IPS-NIHi7 (cell line): ENCODE data around the gene CIAO3.
"Not testable (repeated sequence)": the region's sequence is repeated elsewhere in the genome, so short reads cannot be mapped to it uniquely, and the experiment has no call there.

Source experiments
- DNase-seq: peaks from one replicate; pipeline ENCODE4 v3.0.0; 2012; ENCODE audit warnings: mixed read lengths; ENCODE audit errors: extremely low spot score

Gene CIAO3

DNA sequence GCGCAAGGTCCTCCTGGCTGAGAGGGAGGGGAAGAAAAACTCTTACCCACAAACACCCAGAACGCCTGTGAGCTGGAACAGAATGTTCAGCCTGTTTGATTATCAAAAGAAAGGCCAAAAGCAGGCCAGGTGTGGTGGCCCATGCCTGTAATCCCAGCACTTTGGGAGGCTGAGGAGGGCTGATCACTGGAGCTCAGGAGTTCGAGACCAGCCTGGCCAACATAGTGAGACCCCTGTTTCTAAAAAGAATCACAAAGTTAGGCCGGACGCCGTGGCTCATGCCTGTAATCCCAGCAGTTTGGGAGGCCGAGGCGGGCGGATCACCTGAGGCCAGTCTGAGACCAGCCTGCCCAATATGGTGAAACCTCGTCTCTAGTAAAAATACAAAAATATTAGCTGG lies 35.5 kb upstream of the CIAO3 start:
- not testable (repeated sequence) for DNase-seq

DNA sequence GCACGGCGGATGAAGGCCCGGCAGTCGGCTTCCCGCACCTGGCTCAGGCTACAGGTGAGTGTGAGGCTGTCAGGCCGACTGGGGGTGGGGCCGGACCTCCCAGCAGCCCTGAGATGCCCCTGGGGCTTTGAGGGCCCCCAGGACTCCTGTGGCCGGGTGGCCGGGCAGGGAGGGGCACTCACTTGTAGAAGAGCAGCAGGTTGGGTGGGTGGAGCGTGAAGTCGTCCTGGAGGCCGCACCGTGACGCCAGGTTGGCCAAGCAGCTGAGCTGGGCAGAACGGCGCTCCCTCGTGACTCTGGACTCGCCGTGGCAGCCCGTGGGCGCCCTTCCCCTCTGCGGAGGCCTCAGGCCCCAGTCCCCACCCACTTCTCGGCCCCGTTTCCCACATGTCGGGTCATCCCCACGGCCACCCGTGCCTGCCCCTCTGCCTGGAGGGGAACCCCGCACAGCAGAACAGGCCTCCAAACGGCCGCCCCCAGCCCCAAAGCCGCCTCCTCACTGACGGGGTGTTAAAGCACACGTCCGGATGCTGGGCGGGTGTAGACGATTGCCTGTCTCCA lies 34.5 kb upstream of the CIAO3 start:
- no peak for DNase-seq

DNA sequence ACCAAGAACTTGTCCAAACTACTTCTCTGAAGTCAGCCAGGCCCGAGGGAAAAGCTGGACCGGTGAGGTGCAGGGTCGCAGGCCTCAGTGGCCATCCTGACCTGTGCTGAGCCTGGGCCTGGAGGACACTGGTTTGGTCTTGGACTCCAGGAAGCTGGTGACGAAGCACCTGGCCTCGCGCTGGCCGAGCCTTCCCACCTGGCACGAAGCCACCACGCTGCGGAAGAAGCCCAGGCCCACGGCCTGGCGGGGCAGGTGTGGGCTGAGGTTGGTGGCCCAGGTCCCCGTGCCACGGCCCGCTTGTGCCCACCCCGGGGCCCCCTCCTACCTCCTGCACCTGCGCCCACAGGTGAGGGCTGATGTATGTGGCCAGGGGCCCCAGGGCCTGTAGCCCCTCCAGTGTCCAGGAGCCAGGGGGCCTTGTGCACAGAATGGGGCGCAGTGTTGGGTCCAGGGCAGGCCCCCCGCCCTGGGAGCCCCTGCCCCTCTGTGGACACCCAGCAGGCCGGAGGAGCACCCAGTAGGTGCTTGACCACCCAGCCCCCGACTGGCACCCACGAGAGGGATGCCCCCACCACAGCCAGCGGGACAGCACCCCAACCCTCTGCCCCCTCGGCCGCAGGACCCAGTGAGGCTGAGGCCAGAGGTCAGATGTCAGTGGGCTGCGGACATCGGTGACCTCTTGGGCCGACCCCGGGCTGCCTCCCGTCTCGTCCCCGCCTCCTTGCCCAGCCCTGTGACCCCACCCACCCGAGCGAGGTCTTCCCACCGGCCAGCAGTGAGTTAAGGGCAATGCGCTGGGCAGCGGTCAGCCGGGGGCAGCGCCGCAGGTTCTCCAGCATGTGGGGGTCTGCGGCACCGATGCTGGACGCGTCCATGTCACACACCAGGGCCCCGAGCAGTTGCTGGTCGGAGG lies 33.5 kb upstream of the CIAO3 start:
- DNase-seq = no peak

DNA sequence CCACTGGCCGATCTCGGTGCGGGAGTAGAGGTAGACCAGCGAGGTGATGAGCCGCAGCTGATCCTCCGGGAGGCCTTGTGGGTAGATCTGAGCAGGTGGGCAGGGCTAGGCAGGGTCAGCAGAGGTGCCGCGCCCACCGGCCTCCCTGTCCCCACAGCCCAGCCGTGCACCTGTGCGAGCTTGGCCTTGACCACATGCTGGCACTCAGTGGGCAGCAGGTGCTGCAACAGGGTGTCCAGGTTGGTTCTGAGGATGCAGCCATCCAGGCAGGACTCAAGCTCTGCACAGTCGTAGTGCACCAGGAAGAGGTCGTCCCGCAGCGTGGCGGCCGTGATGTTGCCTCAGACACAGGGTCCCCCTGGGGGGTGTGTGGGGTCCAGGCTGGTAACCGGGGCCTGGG lies 32.2 kb upstream of the CIAO3 start:
- DNase-seq = no peak

DNA sequence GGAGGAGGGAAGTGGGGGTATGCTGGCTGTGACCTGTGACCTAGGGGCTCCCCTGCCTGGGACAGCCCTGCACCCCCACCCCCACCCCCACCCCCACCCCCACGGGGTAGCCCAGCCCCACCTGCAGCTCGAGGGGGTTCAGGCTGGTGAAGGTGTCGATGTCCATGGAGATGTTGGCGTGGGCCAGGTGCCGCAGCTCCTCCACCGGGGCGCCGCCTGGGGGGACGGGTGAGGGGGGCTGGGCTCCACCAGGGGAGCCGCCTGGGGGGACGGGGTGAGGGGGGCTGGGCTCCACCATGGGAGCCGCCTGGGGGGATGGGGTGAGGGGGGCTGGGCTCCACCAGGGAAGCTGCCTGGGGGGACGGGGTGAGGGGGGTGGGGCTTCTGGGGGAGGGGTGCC lies 29.6 kb upstream of the CIAO3 start:
- DNase-seq = no peak

DNA sequence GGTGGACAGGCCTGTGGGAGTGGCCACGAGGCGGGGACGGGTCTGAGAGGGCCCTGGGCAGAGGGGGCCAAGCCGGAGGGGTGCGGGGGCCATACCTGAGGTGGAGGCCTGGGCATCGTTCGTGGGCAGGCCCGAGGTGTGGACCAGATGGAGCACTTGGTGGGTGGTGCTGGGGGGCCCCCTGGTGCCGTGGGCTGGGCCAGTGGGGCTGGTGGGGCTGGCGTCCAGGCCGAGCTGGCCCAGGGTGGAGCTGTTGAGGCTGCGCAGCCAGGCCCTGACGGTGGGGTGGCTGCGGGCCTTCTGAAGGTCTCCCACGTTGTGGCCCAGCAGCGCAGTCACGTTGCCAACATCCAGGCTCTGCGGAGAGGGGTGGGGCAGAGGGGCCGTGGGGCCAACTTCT lies 29.1 kb upstream of the CIAO3 start:
- no peak for DNase-seq

DNA sequence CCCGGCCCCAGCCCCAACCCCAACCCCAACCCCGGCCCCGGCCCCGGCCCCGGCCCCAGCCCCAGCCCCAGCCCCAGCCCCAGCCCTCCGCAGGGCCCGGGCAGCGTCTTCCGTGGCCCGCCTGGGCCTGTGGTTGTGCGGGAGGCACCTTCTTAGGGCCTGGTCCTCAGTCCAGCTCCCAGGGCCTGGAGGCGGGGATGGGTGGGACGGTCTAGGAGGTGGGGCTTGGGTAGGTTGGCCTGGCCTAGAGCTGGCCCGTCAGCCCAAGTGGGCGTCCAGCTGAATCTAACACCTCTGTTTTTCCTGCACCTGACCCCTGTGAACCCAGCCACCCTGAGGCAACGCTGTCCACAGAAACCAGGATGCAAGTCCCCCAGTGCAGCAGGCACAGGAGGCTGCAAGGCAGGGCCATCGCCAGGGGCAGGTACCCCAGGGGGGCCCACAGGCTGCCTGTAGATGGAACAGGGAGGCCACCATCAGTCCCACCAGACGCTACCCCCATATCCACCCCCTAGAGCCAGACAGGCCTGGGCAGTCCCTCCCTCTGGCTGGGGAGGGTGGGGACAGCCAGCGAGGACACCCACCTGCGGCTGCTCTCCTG lies 28.5 kb upstream of the CIAO3 start:
- no peak for DNase-seq

DNA sequence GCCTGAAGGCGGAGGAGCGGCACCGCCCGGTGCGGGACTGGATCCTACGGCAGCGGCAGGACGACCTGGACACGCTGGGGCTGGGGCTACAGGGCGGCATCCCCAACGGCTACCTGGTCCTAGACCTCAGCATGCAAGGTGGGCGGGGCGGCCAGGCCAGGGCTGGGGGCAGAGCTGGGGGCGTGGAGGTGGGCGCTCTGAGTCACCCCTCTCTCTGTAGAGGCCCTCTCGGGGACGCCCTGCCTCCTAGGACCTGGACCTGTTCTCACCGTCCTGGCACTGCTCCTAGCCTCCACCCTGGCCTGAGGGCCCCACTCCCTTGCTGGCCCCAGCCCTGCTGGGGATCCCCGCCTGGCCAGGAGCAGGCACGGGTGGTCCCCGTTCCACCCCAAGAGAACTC lies 27.6 kb upstream of the CIAO3 start:
- no peak for DNase-seq

DNA sequence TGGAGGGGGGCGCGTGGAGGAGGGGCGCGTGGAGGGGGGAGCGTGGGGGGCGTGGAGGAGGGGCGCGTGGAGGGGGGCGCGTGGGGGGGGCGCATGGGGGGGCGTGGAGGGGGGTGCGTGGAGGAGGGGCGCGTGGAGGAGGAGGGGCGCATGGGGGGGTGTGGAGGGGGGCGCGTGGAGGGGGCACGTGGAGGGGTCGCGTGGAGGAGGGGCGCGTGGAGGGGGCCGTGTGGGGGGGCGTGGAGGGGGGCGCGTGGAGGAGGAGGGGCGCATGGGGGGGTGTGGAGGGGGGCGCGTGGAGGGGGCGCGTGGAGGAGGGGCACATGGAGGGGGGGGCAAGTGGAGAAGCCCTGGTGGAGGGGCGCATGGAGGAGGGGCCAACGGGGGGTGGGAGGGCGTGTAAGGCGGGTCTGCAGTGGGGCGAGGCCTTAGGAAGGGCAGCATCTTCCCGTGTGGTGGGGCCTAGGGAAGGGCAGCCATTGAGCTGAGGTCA lies 27.0 kb upstream of the CIAO3 start:
- no peak for DNase-seq

DNA sequence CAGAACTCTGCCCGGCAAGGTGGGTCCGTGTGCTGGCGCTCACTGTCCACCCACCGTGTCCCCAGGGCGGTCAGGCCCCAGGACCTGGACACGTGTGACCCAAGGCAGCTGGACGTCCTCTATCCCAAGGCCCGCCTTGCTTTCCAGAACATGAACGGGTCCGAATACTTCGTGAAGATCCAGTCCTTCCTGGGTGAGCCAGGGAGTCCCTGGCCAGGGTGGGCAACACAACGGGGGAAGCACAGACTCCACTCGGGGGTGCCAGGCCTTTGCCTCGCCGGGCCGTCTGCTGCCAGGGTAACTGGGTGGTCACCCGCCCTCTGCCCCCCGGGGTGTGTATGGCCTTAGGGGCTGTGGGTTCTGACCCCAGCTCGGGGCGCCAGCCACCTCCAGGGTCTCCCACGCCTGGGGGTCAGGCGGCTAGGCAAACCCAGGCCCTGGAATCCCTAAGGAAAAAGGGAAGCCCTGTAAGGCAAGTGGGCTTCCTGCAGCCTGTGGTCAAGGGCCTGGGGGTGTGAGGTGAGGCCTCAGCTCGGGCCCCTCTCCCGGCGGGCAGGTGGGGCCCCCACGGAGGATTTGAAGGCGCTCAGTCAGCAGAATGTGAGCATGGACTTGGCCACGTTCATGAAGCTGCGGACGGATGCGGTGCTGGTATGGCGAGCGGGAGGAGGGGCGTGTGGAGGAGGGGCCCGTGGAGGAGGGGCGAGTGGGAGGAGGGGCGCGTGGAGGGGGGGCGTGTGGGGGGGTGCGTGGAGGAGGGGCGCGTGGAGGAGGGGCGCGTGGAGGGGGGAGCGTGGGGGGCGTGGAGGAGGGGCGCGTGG lies 26.2 kb upstream of the CIAO3 start:
- DNase-seq = no peak

DNA sequence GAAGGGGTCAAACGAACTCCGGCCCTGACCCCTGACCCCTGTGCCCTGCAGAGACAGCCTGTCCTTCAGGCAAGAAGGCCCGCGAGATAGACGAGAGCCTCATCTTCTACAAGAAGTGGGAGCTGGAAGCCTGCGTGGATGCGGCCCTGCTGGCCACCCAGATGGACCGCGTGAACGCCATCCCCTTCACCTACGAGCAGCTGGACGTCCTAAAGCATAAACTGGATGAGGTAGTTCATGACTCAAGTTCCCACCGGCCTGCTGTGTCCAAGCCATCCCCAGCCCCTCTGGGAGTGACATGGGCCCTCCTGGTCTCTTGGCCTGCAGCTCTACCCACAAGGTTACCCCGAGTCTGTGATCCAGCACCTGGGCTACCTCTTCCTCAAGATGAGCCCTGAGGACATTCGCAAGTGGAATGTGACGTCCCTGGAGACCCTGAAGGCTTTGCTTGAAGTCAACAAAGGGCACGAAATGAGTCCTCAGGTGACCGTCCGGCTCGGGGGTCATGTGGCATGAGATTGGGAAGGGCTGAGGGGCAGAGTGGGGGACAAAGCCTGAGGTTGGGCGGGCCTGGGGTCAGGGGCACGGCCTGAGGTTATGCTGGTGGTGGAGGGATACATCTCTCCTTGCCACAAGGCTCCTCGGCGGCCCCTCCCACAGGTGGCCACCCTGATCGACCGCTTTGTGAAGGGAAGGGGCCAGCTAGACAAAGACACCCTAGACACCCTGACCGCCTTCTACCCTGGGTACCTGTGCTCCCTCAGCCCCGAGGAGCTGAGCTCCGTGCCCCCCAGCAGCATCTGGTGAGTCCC lies 25.4 kb upstream of the CIAO3 start:
- DNase-seq = no peak

DNA sequence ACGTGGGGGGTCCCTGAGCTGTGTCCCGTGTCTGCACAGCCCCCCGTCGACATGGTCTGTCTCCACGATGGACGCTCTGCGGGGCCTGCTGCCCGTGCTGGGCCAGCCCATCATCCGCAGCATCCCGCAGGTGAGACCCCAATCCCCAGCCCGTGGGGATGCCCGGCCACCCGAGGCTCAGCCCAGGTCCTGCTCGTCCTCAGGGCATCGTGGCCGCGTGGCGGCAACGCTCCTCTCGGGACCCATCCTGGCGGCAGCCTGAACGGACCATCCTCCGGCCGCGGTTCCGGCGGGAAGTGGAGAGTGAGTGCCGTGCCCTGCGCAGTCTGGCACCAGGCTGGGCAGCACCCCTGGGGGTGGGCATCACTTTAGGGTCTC lies 24.7 kb upstream of the CIAO3 start:
- no peak for DNase-seq

DNA sequence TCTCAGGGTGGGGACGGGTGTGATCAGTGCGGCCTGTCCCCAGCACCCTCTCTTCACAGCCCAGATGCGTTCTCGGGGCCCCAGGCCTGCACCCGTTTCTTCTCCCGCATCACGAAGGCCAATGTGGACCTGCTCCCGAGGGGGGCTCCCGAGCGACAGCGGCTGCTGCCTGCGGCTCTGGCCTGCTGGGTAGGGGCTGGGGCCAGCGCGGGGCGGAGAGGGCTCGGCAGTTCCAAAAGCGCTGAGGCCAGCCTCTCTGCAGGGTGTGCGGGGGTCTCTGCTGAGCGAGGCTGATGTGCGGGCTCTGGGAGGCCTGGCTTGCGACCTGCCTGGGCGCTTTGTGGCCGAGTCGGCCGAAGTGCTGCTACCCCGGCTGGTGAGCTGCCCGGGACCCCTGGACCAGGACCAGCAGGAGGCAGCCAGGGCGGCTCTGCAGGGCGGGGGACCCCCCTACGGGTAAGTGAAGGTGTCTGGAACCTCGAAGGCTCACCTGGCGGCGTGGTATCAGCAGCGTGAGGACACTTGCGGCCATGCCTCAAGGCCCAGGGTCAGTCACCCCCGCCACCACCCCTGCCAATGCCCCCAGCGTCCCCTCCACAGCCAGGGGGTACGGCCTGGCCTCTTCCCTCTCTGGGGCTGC lies 24.2 kb upstream of the CIAO3 start:
- no peak for DNase-seq

DNA sequence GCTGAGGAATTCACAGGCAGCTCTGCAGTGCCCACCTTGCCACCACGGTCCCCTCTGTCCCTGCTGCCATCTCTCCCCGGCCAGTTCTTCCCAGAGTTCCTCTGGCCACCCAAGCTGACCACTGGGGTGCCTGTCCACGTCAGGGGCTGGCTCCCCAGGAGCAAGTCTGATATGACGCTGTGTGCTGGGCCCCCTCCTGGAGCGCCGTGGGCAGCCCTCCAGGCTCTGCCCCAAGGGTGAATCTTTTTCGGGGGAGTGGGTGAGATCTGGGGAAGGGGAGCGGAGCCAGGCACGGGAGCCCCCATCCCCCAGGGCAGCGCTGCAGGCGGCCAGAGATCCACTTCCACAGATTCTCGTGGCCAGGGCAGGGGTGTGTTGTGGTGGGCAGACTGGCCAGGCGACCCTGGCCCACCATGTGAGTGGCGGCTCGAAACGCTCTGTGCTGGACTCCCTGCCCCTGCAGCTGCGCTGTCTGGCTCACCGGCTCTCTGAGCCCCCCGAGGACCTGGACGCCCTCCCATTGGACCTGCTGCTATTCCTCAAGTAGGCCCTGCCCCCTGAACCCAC lies 23.5 kb upstream of the CIAO3 start:
- no peak for DNase-seq

DNA sequence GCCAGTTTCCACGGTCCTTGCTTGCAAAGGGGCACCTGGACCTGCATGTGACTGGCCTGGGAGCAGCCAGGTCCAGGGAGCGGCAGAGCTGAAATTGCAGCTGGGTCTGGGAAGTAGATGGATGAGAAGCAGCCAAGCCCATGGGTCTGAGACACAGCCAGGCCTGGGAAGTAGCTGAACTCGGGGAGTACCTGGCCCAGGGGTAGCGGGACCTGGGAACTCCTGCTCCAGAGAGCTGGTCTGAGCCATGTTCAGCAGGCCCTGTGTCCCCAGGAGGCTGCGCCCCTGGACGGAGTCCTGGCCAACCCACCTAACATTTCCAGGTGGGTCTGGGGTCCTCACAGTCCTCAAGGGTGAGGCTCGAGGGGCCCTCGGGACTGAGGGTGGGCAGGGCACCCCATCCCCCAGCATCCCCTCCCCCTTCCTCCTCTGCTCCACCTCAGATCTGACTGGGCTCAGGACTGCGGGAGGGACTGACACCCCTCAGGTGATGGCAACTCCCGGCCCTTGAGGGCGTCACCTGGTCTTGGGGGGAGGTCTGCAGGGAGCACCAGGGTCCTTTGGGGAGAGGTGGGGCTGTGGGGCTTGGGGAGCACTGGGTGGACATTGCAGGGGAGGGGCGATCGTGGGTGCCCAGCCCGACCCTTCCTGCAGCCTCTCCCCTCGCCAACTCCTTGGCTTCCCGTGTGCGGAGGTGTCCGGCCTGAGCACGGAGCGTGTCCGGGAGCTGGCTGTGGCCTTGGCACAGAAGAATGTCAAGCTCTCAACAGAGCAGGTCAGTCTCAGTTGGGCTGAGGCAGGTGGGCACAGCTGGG lies 22.8 kb upstream of the CIAO3 start:
- no peak for DNase-seq

DNA sequence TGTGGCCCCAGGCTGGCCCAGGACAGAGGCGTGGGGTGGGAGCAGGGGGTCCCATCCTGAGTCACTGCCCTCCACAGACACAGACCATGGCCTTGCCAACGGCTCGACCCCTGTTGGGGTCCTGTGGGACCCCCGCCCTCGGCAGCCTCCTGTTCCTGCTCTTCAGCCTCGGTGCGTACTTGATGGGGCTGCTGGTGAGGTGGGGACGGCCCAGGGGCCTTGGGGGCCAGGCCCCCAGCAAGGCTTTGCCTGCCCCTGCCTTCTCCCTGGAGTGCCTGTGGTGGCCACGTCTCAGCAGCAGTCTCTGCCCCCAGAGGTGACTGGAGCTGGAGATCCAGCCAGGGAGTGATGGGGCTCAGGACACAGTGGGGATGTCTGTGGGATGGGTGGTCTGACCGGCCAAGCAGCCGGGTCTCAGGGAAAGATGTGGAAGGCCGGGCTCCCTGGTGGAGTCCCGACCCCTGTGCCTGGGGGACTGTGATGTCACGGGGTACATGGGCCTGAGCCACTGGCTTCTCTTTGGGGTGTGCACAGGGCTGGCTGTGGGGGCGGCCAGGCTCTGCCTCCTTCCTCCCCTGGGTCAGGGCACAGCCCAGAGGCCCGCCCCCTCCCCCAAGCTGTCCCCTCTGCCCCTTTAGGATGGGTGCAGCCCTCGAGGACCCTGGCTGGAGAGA lies 21.9 kb upstream of the CIAO3 start:
- DNase-seq = no peak

DNA sequence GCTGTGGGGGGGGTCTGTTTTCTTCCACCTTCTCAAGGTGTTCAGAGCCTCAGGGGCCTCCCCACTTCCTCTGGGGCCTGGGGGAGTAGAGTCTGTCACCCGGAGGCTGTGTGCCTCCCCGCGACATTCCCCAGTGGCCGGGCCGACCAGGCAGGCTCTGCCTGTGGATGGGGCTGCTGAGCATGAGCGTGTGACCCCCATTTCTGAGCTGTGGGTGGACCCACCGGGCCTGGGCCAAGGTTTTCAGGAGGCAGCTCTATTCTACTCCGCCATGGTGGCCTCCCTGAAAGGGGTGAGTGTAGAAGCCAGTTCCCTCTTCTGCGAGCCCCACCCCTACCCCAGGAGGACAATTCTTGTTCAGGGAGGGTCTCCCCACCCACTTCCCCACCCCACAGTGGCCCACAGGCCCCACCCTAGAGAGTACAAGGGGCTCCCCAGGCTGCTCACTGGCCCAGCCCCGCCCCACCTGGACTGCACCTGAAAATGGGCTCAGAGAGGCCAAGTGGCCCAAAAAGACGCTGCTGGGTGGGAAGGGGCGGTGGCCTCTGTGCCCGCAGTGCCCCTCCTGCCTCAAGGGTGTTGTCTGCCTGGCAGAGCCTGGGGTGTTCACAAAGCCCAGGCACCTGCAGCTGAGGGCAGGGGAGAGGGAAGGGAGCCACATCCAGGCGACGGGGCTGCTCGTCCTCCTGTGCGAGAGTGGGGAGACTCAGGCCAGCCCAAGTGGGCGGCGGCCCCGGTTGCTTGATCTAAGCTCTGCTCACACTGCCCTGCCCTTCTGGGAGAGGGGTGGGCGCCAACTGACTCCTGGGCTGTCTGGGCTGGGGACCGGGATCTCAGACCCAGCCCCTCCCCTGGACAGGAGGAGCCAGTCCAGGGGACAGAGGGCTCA lies 21.1 kb upstream of the CIAO3 start:
- DNase-seq = no peak
